HG03025 (cell line): ENCODE results near the gene PCDHGC3.

Experiments
- ATAC-seq: cut with Tn5 transposase; IDR thresholded peaks from one replicate; pipeline ENCODE4 v1.9.1; 2021; ENCODE audit warnings: mild to moderate bottlenecking, moderate library complexity; ENCODE audit not compliant: unreplicated experiment, low FRiP score

The PCDHGC3 gene

GRCh38 chr5:141484641-141485311, 9.0 kb downstream of the PCDHGC3 start, which contains the start of gene PCDHGC4:
PCDHGC4 (plus strand) TSS chr5:141485030; CDS start chr5:141485174, 144 bp downstream.
- ATAC-seq, result no peak

GRCh38 chr5:141485321-141486055, 9.7 kb downstream of the PCDHGC3 start:
- no peak for ATAC-seq

- ATAC-seq, result no peak
Observed at GRCh38 chr5:141486091-141486490, 10.3 kb downstream of the PCDHGC3 start.

- ATAC-seq, result no peak
Observed at GRCh38 chr5:141487131-141487530, 11.4 kb downstream of the PCDHGC3 start.

- no peak for ATAC-seq
Observed at GRCh38 chr5:141488591-141489561, 13.1 kb downstream of the PCDHGC3 start, which contains the start of gene PCDHGC5. PCDHGC5 (plus strand) TSS chr5:141489081; CDS start chr5:141489241, 160 bp downstream.

- no peak for ATAC-seq
Observed at GRCh38 chr5:141489841-141490240, 14.1 kb downstream of the PCDHGC3 start.

- no peak for ATAC-seq
Observed at GRCh38 chr5:141490271-141490670, 14.5 kb downstream of the PCDHGC3 start.

- no peak for ATAC-seq
Observed at GRCh38 chr5:141490771-141491170, 15.0 kb downstream of the PCDHGC3 start.

- ATAC-seq, result no peak
Observed at GRCh38 chr5:141491323-141492167, 15.8 kb downstream of the PCDHGC3 start.

GRCh38 chr5:141492168-141492885, 16.6 kb downstream of the PCDHGC3 start:
- ATAC-seq, result no peak

- no peak for ATAC-seq
Observed at GRCh38 chr5:141493500-141494422, 18.0 kb downstream of the PCDHGC3 start.

- no peak for ATAC-seq
Observed at GRCh38 chr5:141494761-141495452, 19.1 kb downstream of the PCDHGC3 start.

GRCh38 chr5:141495453-141495811, 19.7 kb downstream of the PCDHGC3 start:
- ATAC-seq, result no peak

- no peak for ATAC-seq
Observed at GRCh38 chr5:141496038-141496437, 20.3 kb downstream of the PCDHGC3 start.

GRCh38 chr5:141501761-141502160, 26.0 kb downstream of the PCDHGC3 start:
- ATAC-seq, result no peak

- no peak for ATAC-seq
Observed at GRCh38 chr5:141503681-141504080, 27.9 kb downstream of the PCDHGC3 start.

GRCh38 chr5:141504216-141504615, 28.4 kb downstream of the PCDHGC3 start:
- no peak for ATAC-seq
